ENCODE data around the gene ATL2.

DNA sequence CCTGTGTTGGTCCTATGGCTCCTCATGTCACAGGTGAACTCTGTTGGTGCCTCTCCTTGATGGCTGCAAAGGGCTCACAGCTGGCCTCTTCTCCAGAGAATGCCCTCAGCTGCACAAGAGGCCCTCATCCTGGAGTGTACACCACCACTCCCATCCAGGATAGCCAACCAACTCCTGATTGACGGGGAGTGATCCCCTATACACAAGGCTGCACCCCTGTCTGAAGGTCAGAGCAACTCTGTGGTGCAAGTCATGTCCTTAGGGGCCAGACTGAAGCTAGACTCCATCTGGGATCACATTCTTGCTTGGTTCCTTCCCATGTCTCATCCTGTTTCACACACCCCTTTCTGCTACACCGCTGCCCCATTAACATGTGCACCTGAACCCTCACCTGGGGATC is 41.7 kb upstream of the ATL2 start:
- TF ChIP-seq, protein P1, sequence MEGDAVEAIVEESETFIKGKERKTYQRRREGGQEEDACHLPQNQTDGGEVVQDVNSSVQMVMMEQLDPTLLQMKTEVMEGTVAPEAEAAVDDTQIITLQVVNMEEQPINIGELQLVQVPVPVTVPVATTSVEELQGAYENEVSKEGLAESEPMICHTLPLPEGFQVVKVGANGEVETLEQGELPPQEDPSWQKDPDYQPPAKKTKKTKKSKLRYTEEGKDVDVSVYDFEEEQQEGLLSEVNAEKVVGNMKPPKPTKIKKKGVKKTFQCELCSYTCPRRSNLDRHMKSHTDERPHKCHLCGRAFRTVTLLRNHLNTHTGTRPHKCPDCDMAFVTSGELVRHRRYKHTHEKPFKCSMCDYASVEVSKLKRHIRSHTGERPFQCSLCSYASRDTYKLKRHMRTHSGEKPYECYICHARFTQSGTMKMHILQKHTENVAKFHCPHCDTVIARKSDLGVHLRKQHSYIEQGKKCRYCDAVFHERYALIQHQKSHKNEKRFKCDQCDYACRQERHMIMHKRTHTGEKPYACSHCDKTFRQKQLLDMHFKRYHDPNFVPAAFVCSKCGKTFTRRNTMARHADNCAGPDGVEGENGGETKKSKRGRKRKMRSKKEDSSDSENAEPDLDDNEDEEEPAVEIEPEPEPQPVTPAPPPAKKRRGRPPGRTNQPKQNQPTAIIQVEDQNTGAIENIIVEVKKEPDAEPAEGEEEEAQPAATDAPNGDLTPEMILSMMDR (IDR thresholded peaks at IDR 0.05) = no peak
- TF ChIP-seq POLR2AphosphoS5 (IDR thresholded peaks at IDR 0.05; ENCODE audit: insufficient read depth in 1 of 2, low read depth in 1 of 2) (no peak), POLR2A (IDR thresholded peaks at IDR 0.05) (no peak)
